Esophagus muscularis mucosa (tissue), 4 donors: ENCODE data around the gene TSTD2. TPM values are rescaled to one million over a fixed set of nuclear protein-coding genes. Genes with fewer than 3 reads are reported as not detected.

Experiments
- DNase-seq: peaks from one replicate; pipeline ENCODE4 v3.0.0-alpha.2; 2017; ENCODE audit errors: extremely low spot score
- H3K27ac ChIP-seq, 4 donors: fragments of 200-600 bp; sonication (generic); replicated peaks in 1 of 4; 1 replicate in 3 of 4; 2 replicates in 1 of 4; pipeline ENCODE4 v1.5.1; 2016 to 2019; ENCODE audit warnings: mild to moderate bottlenecking in 1 of 4
- H3K27me3 ChIP-seq, 4 donors: fragments of 200-600 bp; sonication (generic); one replicate each; pipeline versions ENCODE4 v1.5.1 to v1.6.0; 2016 to 2019
- H3K36me3 ChIP-seq, 4 donors: fragments of 200-600 bp; sonication (generic); one replicate each; pipeline ENCODE4 v1.5.1; 2016 to 2019
- H3K4me1 ChIP-seq, 4 donors: fragments of 200-600 bp; sonication (generic); one replicate each; pipeline ENCODE4 v1.5.1; 2016 to 2019
- H3K4me3 ChIP-seq, 4 donors: fragments of 200-600 bp; sonication (generic); 1 replicate in 2 of 4; 2 replicates in 2 of 4; pipeline ENCODE4 v1.5.1; 2016 to 2019; ENCODE audit warnings: mild to moderate bottlenecking in 4 of 4, moderate library complexity in 1 of 4
- H3K9me3 ChIP-seq, 4 donors: fragments of 200-600 bp; sonication (generic); 1 replicate in 3 of 4; 2 replicates in 1 of 4; pipeline ENCODE4 v1.5.1; 2016 to 2019
- CTCF ChIP-seq, 3 experiments: fragments of 200-600 bp in 2 of 3; fragments of 450-650 bp in 1 of 3; sonication (generic) in 2 of 3; IDR thresholded peaks; one replicate each; pipeline ENCODE4 v1.5.1; 2017 to 2019; ENCODE audit warnings: antibody characterized with exemption in 3 of 3, mild to moderate bottlenecking in 2 of 3, moderate library complexity in 1 of 3
- EP300 ChIP-seq: sonication (generic); formaldehyde crosslinking; IDR thresholded peaks from one replicate; pipeline ENCODE4 v1.6.1; 2017; ENCODE audit warnings: antibody characterized with exemption
- POLR2A ChIP-seq: fragments of 450-650 bp; IDR thresholded peaks from one replicate; pipeline ENCODE4 v1.6.1; 2017; ENCODE audit warnings: antibody characterized with exemption, moderate library complexity, mild to moderate bottlenecking, low read depth
- POLR2AphosphoS5 ChIP-seq, 2 donors: sonication (generic); formaldehyde crosslinking; IDR thresholded peaks; one replicate each; pipeline ENCODE4 v1.6.1; 2017; ENCODE audit warnings: antibody characterized with exemption in 2 of 2
- WGBS: methylation state at CpG from one replicate; pipeline ENCODE4 v1.1.5; 2018; 5-methylcytosine and 5-hydroxymethylcytosine counted together
- intact Hi-C: fragments of 100-400 bp; cut with DNase I; formaldehyde crosslinking; loops from one replicate; pipeline ENCODE4 v1.15.1; 2023
- total RNA-seq, 4 donors: library from RNA; depleted of rRNA; stranded (reverse); fragments of >200 nt; gene quantifications; one replicate each; pipeline versions ENCODE4 v1.1.0 to v1.2.1, GENCODE V29; 2016

Gene TSTD2
- total RNA-seq, 4 donors from 2014 or later: 22.9 to 25.3 (median 23.5) TPM

DNA sequence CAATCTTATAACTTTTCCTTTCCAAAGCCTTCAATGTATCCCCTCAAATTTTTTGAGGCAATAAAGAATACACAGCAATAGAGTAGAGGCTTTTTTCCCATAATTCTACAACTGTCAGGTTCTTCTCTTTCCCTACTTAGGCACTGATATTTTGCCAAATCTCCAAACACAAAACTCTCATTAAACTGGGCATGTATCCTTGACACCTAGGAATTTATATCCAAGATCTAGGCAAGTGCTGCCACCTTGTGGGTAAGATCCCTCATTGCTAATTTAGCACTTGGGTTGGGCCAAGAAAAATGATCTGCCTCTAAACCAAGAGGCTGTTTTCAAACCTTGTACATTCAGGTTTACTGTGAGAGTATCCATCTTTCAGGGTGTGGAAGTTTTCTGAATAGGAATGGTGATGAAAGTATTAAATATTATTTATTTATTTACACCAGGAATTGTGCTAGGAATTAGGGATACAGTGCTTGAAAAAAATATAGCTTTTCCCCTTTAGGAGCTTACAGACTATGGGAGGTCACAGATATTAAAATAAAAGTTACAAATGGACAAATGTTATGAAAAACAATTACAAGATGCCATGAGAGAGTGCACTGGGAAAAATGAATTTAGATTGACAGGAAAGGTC lies 17.6 kb downstream of the TSTD2 start:
- Histone ChIP-seq H3K27ac (peak overlapping the region in 3 of 4 donors; percentile 8 to 51 (median 12)), H3K4me3 (no peak overlapping the region), H3K27me3 (no peaks in the 10 kb centered on the region), H3K9me3 (no peaks in the 10 kb centered on the region), H3K4me1 (peaks cover 0 to 12% (median 10%) of the 10 kb centered on the region in 4 donors), H3K36me3 (peaks cover 0 to 65% (median 44%) of the 10 kb centered on the region in 4 donors)
- no peak for DNase-seq
- intact Hi-C loops: loop anchor here (1.0 kb wide), 2 partner anchors 147 to 204 kb away; no protein-coding TSS in a partner anchor
- TF ChIP-seq EP300 (no peak), CTCF (IDR thresholded peaks at IDR 0.05) (peak; percentile 82 to 92 (median 89)), POLR2AphosphoS5 (IDR thresholded peaks at IDR 0.05) (peak in 1 of 2 donors; percentile 60), POLR2A (no peak)

- Histone ChIP-seq H3K4me1 (peaks cover 0 to 16% (median 7%) of the 10 kb centered on the region in 4 donors), H3K4me3 (no peak overlapping the region), H3K9me3 (no peaks in the 10 kb centered on the region), H3K27me3 (no peaks in the 10 kb centered on the region), H3K27ac (peak overlapping the region in 3 of 4 donors; percentile 1 to 31 (median 1)), H3K36me3 (peaks cover 22 to 91% (median 77%) of the 10 kb centered on the region in 4 donors)
- intact Hi-C loops: no loop called here
- 82% methylated on average over 17 of the region's 17 CpGs for WGBS
- TF ChIP-seq POLR2AphosphoS5 (IDR thresholded peaks at IDR 0.05): peak in 1 of 2 donors; percentile 1
- no peak for TF ChIP-seq EP300
- no peak for TF ChIP-seq POLR2A
- TF ChIP-seq CTCF (IDR thresholded peaks at IDR 0.05): no peak
- DNase-seq: no peak
Observed at GRCh38 chr9:97604901-97605645, 28.1 kb downstream of the TSTD2 start.

GRCh38 chr9:97602430-97602829 lies 30.7 kb downstream of the TSTD2 start:
- peaks cover 15 to 32% (median 19%) of the 10 kb centered on the region in 4 donors for H3K4me1 ChIP-seq
- H3K27ac ChIP-seq: peak overlapping the region in 2 of 4 donors; percentile 11 to 43
- WGBS: 83% methylated on average over 7 of the region's 10 CpGs
- H3K36me3 ChIP-seq: peaks cover 22 to 86% (median 74%) of the 10 kb centered on the region in 4 donors
- DNase-seq: no peak
- no peaks in the 10 kb centered on the region for H3K27me3 ChIP-seq
- TF ChIP-seq EP300: no peak
- no peak for TF ChIP-seq CTCF (IDR thresholded peaks at IDR 0.05)
- no peak for TF ChIP-seq POLR2A
- TF ChIP-seq POLR2AphosphoS5 (IDR thresholded peaks at IDR 0.05): no peak
- H3K9me3 ChIP-seq: no peaks in the 10 kb centered on the region
- no peak overlapping the region for H3K4me3 ChIP-seq
- intact Hi-C loops: no loop called here

DNA sequence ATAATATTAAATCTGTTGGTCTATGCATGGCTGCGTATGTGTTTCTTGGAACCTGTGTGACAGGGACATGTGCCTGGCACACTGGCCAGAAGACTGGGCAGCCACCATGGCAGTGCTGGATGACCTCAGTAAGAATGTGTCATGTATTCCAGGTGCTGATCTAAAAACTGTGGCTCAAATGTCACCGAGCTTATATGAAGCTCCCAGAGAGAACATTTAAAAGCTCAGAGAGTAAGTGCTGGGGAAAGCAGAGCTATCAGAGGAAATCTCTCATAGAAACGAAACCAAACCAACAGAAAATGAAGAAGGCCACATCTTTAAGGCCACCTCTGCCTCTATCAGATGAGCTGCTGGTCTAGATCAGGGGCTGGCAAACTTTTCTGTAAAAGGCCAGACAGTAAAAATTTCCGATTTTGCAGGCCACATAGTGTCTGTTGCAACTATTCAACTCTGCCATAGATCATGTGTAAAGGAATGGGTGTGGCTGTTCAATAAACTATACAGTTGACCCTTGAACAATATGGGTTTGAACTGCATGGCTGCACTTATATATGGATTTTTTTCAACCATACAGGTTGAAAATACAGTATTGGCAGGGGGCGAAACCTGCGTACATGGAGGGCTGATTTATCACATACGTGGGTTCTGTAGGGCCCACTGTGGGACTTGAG lies 31.8 kb downstream of the TSTD2 start:
- DNase-seq: no peak
- no peak overlapping the region for H3K4me3 ChIP-seq
- H3K27me3 ChIP-seq: no peaks in the 10 kb centered on the region
- no peak overlapping the region for H3K27ac ChIP-seq
- H3K36me3 ChIP-seq: peaks cover 22 to 77% (median 71%) of the 10 kb centered on the region in 4 donors
- WGBS: 91% methylated on average over 7 of the region's 7 CpGs
- peaks cover 25 to 39% (median 28%) of the 10 kb centered on the region in 4 donors for H3K4me1 ChIP-seq
- intact Hi-C loops: no loop called here
- H3K9me3 ChIP-seq: no peaks in the 10 kb centered on the region
- TF ChIP-seq POLR2A (no peak), EP300 (no peak), POLR2AphosphoS5 (IDR thresholded peaks at IDR 0.05) (no peak), CTCF (IDR thresholded peaks at IDR 0.05) (no peak)
